Transverse colon (tissue), 4 donors: Measurements from ENCODE around the gene LPIN1.

Experiments
- CTCF ChIP-seq, 5 experiments: fragments of 200-600 bp in 3 of 5; fragments of 450-650 bp in 2 of 5; sonication (generic) in 3 of 5; IDR thresholded peaks; 1 replicate in 2 of 5; 2 replicates in 3 of 5; pipeline ENCODE4 v1.5.1; 2016 to 2017; ENCODE audit warnings: antibody characterized with exemption in 5 of 5, inconsistent platforms in 3 of 5, mild to moderate bottlenecking in 2 of 5, moderate library complexity in 1 of 5
- EP300 ChIP-seq: sonication (generic); formaldehyde crosslinking; IDR thresholded peaks from one replicate; pipeline ENCODE4 v1.6.1; 2017; ENCODE audit warnings: antibody characterized with exemption, low read depth
- POLR2A ChIP-seq: fragments of 450-650 bp; IDR thresholded peaks from one replicate; pipeline ENCODE4 v1.6.1; 2016; ENCODE audit warnings: antibody characterized with exemption, mild to moderate bottlenecking, moderate library complexity
- POLR2AphosphoS5 ChIP-seq, 3 donors: sonication (generic); formaldehyde crosslinking; IDR thresholded peaks; one replicate each; pipeline ENCODE4 v1.6.1; 2016; ENCODE audit warnings: antibody characterized with exemption in 3 of 3

- TF ChIP-seq CTCF (IDR thresholded peaks at IDR 0.05) (no peak), POLR2A (no peak), EP300 (no peak), POLR2AphosphoS5 (IDR thresholded peaks at IDR 0.05) (no peak)
These were observed 12.2 kb downstream of the LPIN1 start for GRCh38 chr2:11758647-11759046.
